Measurements from ENCODE around the gene SERPINA6.
A peak's percentile ranks its signal among the peaks of the same experiment; 100 is the strongest.

SERPINA6 gene, protein sequence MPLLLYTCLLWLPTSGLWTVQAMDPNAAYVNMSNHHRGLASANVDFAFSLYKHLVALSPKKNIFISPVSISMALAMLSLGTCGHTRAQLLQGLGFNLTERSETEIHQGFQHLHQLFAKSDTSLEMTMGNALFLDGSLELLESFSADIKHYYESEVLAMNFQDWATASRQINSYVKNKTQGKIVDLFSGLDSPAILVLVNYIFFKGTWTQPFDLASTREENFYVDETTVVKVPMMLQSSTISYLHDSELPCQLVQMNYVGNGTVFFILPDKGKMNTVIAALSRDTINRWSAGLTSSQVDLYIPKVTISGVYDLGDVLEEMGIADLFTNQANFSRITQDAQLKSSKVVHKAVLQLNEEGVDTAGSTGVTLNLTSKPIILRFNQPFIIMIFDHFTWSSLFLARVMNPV

DNA sequence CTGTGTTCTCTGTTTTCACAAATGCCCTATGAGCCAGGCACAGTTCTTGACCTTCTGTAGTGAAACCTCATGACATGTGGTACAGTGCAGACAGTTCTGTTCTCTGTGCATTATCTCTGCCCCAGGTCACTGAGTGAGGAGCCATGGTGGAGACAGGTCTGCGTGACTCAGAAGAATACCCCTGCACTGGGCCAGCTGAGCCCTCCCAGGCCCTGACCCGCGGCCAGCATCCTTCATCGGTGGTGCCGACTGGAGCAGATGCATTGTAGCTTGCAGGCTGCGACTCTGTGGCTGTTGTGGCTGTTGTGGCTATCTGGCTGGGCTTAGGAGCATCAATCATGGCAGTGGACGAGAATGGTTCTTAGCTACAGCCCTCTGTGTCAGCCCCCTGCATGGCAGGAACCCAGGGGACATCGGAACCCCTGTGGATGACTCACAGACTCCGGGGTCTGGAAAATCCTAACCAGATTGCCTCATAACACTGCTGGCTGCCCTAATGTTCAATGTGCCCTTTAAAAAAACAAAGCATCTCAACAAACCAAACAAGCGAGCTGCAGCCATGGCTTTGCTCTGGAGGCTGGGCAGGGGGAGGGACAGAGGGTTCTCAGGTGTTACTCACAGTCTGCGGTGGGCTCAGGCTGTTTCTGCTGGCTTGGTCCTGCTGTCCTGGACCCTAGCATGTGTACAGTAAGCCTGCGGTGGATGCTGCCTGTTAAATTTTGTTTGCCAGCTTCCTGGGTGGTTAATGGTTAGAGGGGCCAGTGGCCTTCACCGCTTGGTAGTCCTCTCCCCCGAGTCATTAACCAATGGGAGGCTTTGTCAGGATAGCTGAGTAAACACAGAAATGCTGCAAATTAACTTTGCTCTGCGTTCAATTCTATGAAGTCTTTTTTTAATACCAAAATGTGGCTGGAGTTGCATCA is at the start of gene SERPINA6:
SERPINA6 (minus strand) TSS at position 689 of the 923 bp plus-strand sequence. CDS start 8,688 bp downstream, outside the sequence.
- no peak for DNase-seq

DNA sequence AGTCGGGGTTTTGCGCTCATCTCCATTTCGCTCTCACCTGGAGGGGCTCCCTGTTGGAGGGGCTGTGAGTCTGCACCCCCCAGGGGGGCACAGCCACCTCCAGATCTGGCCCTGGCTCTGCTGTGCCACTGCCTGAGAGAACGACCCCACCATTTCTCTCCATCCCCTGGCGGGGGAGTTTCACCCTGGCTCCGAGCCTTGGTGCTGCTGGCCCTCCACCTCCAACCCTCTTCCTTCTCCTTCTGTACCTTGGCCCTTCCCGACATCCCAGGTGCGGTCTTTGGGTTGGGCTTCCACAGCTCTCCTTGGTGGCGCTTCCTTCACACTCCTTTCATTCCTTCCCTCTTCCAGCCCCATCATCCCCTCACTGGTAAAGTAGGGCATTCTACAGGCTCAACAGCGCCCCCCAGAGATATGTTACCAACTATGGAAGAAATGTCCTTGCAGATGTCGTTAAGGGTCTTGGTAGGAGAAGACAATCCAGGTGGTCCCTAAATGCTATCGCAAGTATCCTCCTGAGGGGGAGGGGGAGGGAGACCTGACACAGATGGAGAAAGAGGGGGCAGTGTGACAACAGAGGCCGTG is 49.0 kb upstream of the SERPINA6 start:
- DNase-seq = peak; percentile 16

- DNase-seq = peak; percentile 12
Observed at GRCh38 chr14:94370524-94370910, 47.4 kb upstream of the SERPINA6 start.

- DNase-seq = peak; percentile 14
Observed at GRCh38 chr14:94369766-94370523, 46.8 kb upstream of the SERPINA6 start.

DNA sequence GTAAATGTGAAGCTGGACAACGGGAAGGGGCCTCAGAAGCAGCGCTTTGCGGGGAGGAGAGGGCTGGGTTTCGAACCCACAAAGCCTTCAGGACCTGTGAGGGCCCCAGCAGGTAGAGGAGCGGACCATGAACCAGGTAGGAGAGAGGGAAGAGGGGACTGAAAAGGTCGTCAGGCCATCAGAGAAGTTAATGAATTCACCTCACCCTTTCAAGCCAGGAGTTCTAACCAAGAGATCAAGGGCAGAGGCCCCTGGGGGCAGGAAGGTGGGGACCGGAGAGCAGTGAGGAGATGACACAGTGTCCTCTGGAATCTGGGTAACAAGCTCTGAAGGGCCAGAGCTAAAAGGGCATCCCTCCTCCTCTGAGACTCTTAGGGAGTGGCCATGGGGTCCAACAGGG is 45.8 kb upstream of the SERPINA6 start:
- DNase-seq = peak; percentile 16

GRCh38 chr14:94368243-94368590 is 45.1 kb upstream of the SERPINA6 start:
- peak; percentile 16 for DNase-seq

DNA sequence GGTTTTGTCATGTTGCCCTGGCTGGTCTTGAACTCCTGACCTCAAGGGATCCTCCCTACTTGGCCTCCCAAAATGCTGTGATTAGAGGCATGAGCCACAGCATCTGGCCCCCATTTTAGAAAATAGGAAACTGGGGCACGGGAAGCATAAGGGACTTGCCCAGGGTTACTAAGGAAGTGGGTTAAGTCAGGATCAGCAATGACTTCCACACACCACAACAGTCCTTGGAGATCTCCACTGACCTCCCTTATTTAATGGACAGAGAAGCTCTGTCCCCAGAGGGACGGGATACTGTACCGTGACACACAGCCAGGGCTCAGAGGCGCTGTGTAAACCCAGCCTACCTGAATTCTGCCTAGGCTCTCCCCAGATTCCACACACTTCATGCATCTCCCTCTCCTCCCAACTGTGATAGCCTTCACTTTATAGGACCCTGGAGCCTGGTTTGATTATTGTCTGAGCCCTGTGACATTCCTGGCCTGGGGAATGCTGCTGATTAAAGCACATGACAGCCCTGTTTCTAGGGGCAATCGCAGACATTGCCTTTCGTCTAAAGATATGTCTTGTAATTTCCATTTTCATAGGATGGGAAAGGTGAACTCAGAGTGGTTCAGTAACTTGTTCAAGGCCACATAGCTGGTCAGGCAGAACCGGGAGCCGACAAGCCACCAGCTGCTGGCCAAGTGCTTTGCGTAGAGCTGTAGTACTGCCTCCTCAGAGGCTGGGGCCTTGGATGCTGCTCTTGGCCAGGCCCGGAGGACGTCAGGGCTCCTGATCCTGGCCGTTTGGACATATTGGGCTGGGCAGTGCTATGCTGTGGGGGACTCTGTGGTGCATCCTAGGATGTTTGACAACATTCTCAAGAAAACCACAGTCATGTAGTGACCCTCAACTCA is 44.5 kb upstream of the SERPINA6 start:
- peak; percentile 3 for DNase-seq

DNA sequence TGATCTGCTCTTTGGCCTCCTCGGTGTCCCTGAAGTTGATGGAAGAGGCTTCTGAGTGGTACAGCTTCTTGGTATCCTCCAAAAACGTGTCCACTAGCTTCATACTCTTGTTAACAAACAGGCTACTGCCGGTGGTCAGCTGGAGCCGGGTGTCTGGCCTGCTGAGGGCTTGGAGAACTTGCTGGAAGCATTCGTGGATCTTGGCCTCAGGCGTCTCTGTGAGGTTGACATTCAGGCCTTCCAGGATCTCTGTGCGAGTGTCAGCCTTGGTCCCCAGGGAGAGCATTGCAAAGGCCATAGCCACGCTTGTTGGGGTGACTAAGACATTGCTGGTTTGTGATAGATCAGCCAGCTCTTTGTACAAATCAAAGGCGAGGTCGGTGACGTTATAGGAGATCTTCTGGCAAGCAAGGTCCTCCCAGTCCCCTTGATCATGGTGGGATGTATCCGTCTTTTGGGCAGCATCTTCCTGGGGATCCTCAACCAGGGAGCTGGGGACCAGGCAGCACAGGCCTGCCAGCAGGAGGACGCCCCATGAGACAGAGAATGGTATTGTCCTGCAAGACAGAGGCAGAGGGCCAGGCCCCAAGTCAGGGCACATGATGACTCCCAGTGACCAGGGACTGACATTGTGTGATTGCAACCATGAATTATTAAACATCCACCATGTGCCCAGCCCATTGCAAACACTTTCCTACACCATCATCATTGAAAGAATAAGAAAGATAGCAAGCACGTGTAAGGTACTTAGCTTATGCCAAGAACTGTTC is 43.2 kb upstream of the SERPINA6 start, which contains the start of gene SERPINA2:
SERPINA2 (minus strand) TSS at position 553 of the 770 bp plus-strand sequence.
- DNase-seq = peak; percentile 2

DNA sequence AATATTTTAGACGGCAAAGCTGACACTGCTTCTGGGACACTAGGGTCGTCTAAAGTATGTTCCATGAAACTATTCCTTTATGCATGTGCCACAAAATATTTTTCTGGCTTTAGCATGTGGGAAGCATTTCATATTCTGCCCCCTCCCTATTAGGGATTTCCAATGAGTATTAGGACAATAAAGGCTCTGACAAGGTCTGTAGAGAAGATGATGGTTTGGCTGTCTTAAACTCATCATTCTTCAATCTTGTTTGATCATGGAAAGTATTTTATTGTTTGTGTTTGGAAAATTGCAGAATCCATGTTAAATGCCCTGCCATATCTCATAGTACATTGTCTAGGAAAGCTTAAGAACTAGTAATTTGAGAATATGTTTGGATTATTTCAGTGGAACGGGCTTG is 42.5 kb upstream of the SERPINA6 start:
- DNase-seq = no peak

GRCh38 chr14:94364964-94365363 is 41.8 kb upstream of the SERPINA6 start:
- no peak for DNase-seq

DNA sequence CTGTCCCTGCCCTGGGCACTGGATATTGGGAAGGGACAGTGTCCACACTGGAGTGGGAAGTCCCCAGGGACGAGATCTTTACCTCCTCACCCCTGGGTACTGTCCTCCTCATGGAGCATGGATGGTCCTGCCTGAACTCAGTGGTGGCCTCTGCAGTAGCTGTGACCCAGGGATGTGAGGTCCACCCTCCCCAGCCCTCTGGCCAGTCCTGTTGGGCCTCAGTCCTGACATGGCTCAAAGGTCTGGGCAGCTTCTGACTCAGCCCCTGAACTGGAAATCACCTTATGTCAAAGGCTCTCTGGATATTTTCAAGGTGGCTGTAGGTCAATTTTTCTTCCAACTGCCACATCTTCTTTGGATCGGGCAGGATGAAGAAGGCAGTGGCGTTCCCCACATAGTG is 40.9 kb upstream of the SERPINA6 start:
- no peak for DNase-seq

DNA sequence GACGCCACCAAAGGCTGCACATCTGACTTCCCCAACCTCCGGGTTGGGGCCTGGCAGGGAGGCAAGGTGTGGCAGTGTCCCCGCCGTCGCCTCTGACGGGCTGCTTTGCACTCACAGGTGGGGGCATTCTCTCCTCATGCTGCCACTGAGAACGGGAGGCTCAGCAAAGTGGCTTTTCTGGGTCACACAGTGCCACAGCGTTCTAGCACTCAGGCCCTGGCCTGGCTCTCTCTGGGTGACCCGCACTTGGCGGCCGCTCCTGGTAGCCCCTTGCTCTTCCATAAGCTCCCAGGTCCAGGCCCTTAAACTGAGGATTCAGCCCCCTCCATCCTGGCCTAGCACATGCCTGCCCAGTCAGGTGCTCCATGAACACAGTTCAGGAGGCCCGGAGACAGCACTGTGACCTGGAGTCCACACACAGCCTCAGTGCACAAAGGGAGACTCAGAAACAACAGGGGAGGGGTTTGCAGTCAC is 40.1 kb upstream of the SERPINA6 start:
- DNase-seq = no peak

- no peak for DNase-seq
Observed at GRCh38 chr14:94362614-94363133, 39.5 kb upstream of the SERPINA6 start.

- DNase-seq = no peak
Observed at GRCh38 chr14:94361682-94362081, 38.5 kb upstream of the SERPINA6 start.

DNA sequence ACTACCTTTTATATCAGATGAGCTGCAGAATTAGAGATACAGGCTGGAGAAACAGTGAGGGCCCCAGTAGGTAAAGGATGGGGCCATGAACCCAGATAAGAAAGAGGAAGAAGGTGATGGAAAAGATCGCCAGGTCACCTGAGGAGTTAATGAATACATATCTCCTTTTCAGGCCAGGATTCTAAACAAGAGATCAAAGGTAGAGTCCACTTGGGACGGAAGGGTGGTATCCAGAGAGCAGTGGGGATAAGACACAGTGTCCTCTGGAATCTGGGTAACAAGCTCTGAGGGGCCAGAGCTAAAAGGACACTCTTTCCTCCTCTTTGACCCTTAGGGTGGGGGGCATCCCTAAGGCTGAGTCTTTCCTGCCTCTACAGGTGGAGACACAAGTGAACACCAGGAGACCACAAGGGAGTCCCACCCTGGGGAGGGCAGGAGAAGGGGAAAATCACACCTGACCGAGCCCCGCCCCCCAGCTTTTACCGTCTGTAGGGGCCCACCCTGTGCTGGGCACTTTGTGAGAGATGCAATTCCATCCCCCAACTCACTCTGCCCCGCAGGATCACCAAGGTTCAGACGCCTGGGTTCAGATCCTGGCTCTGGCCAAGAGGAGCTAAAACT is 37.9 kb upstream of the SERPINA6 start:
- DNase-seq = no peak

DNA sequence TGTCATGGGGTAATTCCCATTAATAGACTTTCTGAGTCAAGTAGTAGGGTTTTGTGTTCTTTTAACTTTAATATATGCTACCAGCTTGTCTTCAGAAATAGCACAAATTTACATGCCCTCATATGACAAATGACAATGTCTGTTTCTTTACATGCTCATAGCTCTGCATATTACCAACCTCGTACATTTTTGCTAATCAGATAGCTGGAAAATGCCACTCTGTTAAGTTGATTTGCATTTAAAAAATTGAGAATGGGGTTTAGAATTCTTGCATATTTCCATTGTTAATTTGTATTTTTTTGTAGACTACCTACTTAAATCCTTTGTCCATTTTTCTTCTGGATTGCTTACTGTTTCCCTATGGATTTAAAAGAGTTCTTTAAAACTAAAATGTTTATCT is 34.0 kb upstream of the SERPINA6 start:
- DNase-seq = no peak

- no peak for DNase-seq
Observed at GRCh38 chr14:94356379-94357056, 33.4 kb upstream of the SERPINA6 start.

GRCh38 chr14:94355191-94355794 is 32.2 kb upstream of the SERPINA6 start:
- DNase-seq = no peak

All from activated CD4-positive, CD25-positive, alpha-beta regulatory T cell treated with anti-CD3 and anti-CD28 coated beads, Interleukin-2, amount 50 U/mL, for 72 hours (primary cell).